Stomach (tissue), 9 donors: ENCODE results near the gene DNAJC12. TPM values are rescaled to one million over a fixed set of nuclear protein-coding genes. Genes with fewer than 3 reads are reported as not detected.

Experiments
- DNase-seq, 2 donors: peaks; one replicate each; pipeline versions ENCODE4 v3.0.0 to v3.0.0-alpha.2; 2013 to 2019
- H3K27ac ChIP-seq, 5 donors: fragments of 200-600 bp in 4 of 5; sonication (generic) in 4 of 5; one replicate each; pipeline ENCODE4 v1.5.1; 2013 to 2019; ENCODE audit warnings: mild to moderate bottlenecking in 1 of 5, moderate library complexity in 1 of 5
- H3K27me3 ChIP-seq, 3 donors: fragments of 200-600 bp; sonication (generic); one replicate each; pipeline ENCODE4 v1.5.1; 2017 to 2019; ENCODE audit warnings: mixed run types in 1 of 3
- H3K36me3 ChIP-seq, 4 donors: fragments of 200-600 bp; sonication (generic); 1 replicate in 3 of 4; 2 replicates in 1 of 4; pipeline ENCODE4 v1.5.1; 2016 to 2019
- H3K4me1 ChIP-seq, 4 donors: fragments of 200-600 bp; sonication (generic); one replicate each; pipeline ENCODE4 v1.5.1; 2016 to 2019
- H3K4me3 ChIP-seq, 4 donors: fragments of 200-600 bp; sonication (generic) in 3 of 4; one replicate each; pipeline ENCODE4 v1.5.1; 2016 to 2019; ENCODE audit warnings: mild to moderate bottlenecking in 1 of 4
- H3K9me3 ChIP-seq, 4 donors: fragments of 200-600 bp; sonication (generic); one replicate each; pipeline ENCODE4 v1.5.1; 2016 to 2019
- EP300 ChIP-seq: sonication (generic); formaldehyde crosslinking; IDR thresholded peaks from one replicate; pipeline ENCODE4 v1.6.1; 2017; ENCODE audit warnings: antibody characterized with exemption
- POLR2A ChIP-seq, 4 donors: fragments of 450-650 bp; IDR thresholded peaks; one replicate each; pipeline ENCODE4 v1.6.1; 2016; ENCODE audit warnings: antibody characterized with exemption in 4 of 4, control low read depth in 2 of 4, mild to moderate bottlenecking in 1 of 4, moderate library complexity in 1 of 4
- POLR2AphosphoS5 ChIP-seq, 3 donors: sonication (generic); formaldehyde crosslinking; IDR thresholded peaks; one replicate each; pipeline ENCODE4 v1.6.1; 2016; ENCODE audit warnings: antibody characterized with exemption in 3 of 3
- WGBS, 5 donors: extraction: QIAGEN DNeasy Blood & Tissue Kit in 3 of 5; methylation state at CpG; one replicate each; pipeline versions ENCODE4 v1.1.5 to v1.1.7; 2013 to 2018; 5-methylcytosine and 5-hydroxymethylcytosine counted together
- intact Hi-C: fragments of 100-400 bp; cut with DNase I; formaldehyde crosslinking; loops from one replicate; pipeline ENCODE4 v1.15.1; 2023; ENCODE audit warnings: low total_unique reads
- polyA plus RNA-seq, 3 donors: library from polyadenylated mRNA; stranded (reverse); fragments of 200-250 nt; gene quantifications; one replicate each; pipeline ENCODE4 v1.2.3, GENCODE V29; 2013
- total RNA-seq, 5 donors: library from RNA; depleted of rRNA; stranded (reverse); fragments of >200 nt; gene quantifications; one replicate each; pipeline versions ENCODE4 v1.1.0 to v1.2.3, GENCODE V29; 2014 to 2016
- TF ChIP-seq, protein P1 (sequence below), 7 experiments: fragments of 450-650 bp in 4 of 7; fragments of 200-600 bp in 3 of 7; sonication (generic) in 3 of 7; IDR thresholded peaks; one replicate each; pipeline ENCODE4 v1.5.1; 2016 to 2019; ENCODE audit warnings: antibody characterized with exemption in 7 of 7, control low read depth in 2 of 7, mild to moderate bottlenecking in 1 of 7
- donor health status: healthy with polysubstance abuse.
- donor health status: Bipolar disorder and iron deficiency.
- donor health status: healthy.

Gene DNAJC12
- total and polyA plus RNA-seq, 8 donors: 0.43 to 12.5 (median 4.3) TPM; not detected in 2

DNA sequence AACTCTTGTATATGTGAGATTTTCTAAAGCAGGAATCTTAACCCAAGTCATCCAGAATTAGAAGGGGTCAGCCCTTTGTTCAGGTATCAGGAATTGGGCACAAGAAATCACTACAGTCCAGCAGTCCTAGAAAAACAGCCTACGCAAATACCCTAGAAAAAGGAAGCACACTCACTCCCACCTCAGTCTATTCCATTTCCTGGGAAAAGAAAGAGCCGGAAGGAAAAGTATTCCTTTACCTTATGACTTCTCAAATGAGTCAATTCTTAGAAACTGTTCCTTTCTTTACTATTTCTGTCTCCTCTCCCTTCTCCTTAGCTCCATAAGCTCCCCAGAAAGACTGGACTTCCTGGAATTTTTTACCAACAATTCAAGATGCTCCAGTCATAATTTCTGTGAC lies 62.7 kb downstream of the DNAJC12 start:
- Histone ChIP-seq H3K36me3 (no peaks in the 10 kb centered on the region), H3K4me3 (no peak overlapping the region), H3K27ac (no peak overlapping the region), H3K4me1 (peaks cover 0 to 9% (median 4%) of the 10 kb centered on the region in 4 donors), H3K9me3 (no peaks in the 10 kb centered on the region), H3K27me3 (no peaks in the 10 kb centered on the region)
- intact Hi-C loops: no loop called here
- DNase-seq: no peak
- WGBS, 5 donors: 72 to 88% (median 73%) methylated on average over 2 of the region's 2 CpGs
- TF ChIP-seq POLR2AphosphoS5 (IDR thresholded peaks at IDR 0.05) (no peak), EP300 (no peak), POLR2A (IDR thresholded peaks at IDR 0.05) (no peak)
- TF ChIP-seq, protein P1, sequence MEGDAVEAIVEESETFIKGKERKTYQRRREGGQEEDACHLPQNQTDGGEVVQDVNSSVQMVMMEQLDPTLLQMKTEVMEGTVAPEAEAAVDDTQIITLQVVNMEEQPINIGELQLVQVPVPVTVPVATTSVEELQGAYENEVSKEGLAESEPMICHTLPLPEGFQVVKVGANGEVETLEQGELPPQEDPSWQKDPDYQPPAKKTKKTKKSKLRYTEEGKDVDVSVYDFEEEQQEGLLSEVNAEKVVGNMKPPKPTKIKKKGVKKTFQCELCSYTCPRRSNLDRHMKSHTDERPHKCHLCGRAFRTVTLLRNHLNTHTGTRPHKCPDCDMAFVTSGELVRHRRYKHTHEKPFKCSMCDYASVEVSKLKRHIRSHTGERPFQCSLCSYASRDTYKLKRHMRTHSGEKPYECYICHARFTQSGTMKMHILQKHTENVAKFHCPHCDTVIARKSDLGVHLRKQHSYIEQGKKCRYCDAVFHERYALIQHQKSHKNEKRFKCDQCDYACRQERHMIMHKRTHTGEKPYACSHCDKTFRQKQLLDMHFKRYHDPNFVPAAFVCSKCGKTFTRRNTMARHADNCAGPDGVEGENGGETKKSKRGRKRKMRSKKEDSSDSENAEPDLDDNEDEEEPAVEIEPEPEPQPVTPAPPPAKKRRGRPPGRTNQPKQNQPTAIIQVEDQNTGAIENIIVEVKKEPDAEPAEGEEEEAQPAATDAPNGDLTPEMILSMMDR (IDR thresholded peaks at IDR 0.05): no peak

DNA sequence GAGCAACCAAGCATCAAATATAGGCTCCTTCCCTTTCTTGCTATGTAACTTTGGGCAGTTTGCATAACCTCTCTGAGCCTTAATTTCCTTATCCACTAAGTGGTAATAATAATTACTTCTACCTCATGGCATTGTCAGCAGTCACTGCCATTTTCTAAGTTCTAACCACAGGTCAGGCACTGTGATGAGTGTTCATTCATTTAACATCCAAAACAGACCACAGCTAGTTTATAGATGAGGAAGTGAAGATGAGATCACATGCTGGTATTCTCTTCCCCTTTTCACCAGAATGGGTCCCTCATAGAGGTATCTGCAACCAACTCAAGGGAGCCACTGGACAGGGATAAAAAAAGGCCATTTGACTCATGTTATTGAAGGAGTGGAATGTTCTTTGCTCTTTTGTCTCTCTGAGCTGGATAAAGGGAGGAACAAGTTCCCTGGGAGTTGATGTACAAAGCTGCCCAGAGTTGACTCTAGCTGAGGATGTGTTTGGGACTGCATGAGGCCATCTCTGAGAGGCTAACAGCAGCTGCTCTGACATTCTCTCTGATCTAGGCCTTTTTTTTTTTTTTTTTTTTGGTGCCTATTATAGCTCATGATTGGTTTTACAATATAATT lies 65.0 kb downstream of the DNAJC12 start:
- peak in 1 of 2 donors; percentile 17 for DNase-seq
- H3K36me3 ChIP-seq: no peaks in the 10 kb centered on the region
- no peaks in the 10 kb centered on the region for H3K4me1 ChIP-seq
- H3K9me3 ChIP-seq: no peaks in the 10 kb centered on the region
- H3K27ac ChIP-seq: no peak overlapping the region
- H3K4me3 ChIP-seq: no peak overlapping the region
- intact Hi-C loops: no loop called here
- H3K27me3 ChIP-seq: no peaks in the 10 kb centered on the region
- no peak for TF ChIP-seq POLR2AphosphoS5 (IDR thresholded peaks at IDR 0.05)
- TF ChIP-seq, protein P1 (IDR thresholded peaks at IDR 0.05): no peak
- no peak for TF ChIP-seq POLR2A (IDR thresholded peaks at IDR 0.05)
- TF ChIP-seq EP300: no peak

DNA sequence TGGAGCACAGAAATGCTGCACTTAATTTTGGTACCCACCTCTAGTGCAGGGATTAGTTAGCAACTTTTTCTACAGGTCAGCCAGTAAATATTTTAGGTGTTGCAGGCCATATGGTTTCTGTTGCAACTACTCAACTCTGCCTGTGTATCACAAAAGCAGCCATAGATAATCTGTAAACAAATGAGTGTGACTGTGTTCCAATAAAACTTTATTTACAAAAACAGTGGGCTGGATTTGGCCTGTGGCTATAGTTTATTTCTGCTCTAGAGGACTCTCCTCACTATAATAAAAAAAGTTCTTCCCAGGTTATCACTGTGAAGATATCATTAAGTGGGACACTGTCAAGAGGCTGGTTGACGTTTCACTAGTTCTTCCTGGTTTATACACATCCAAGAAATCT lies 65.8 kb downstream of the DNAJC12 start:
- intact Hi-C loops: no loop called here
- no peak overlapping the region for H3K4me3 ChIP-seq
- no peaks in the 10 kb centered on the region for H3K9me3 ChIP-seq
- H3K27me3 ChIP-seq: no peaks in the 10 kb centered on the region
- no peaks in the 10 kb centered on the region for H3K4me1 ChIP-seq
- no peak for DNase-seq
- no peaks in the 10 kb centered on the region for H3K36me3 ChIP-seq
- no peak overlapping the region for H3K27ac ChIP-seq
- 61 to 68% (median 62%) methylated on average over 1 of the region's 1 CpG for WGBS, 5 donors
- no peak for TF ChIP-seq POLR2AphosphoS5 (IDR thresholded peaks at IDR 0.05)
- no peak for TF ChIP-seq POLR2A (IDR thresholded peaks at IDR 0.05)
- TF ChIP-seq, protein P1 (IDR thresholded peaks at IDR 0.05): no peak
- no peak for TF ChIP-seq EP300

DNA sequence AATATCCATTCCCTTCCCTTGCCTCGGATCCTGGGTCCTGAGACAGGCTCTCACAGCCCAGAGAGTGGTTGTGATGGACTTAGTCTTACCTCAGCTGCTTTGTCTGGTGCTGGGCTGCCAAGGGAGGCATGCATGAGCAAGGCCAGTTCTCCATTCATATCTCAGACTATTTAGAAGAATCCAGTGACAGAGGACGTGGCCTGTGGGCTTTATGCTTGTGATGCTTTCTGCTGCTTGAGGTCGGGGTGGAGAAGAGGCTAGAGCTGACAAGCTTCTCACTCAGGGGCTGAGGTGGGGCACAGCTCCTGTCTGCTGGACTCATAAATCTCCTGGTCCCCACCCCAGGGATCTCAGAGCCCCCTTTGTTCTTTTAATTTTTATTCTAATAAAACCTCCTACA lies 66.8 kb downstream of the DNAJC12 start:
- DNase-seq: no peak
- TF ChIP-seq, protein P1 (IDR thresholded peaks at IDR 0.05): no peak
- no peak for TF ChIP-seq EP300
- no peak for TF ChIP-seq POLR2A (IDR thresholded peaks at IDR 0.05)
- TF ChIP-seq POLR2AphosphoS5 (IDR thresholded peaks at IDR 0.05): no peak
- 66 to 81% (median 79%) methylated on average over 3 of the region's 3 CpGs for WGBS, 5 donors
- H3K36me3 ChIP-seq: no peaks in the 10 kb centered on the region
- no peaks in the 10 kb centered on the region for H3K9me3 ChIP-seq
- no peaks in the 10 kb centered on the region for H3K27me3 ChIP-seq
- intact Hi-C loops: no loop called here
- no peak overlapping the region for H3K4me3 ChIP-seq
- H3K4me1 ChIP-seq: no peaks in the 10 kb centered on the region
- no peak overlapping the region for H3K27ac ChIP-seq
